Loucy (cell line): Measurements from ENCODE around the gene SCARF1.

Experiments
- EZH2phosphoT487 ChIP-seq: fragments of 200-600 bp; IDR thresholded peaks from 2 replicates; pipeline ENCODE4 v1.6.1; 2018; ENCODE audit warnings: antibody characterized with exemption, mild to moderate bottlenecking, moderate library complexity, borderline replicate concordance
- TF ChIP-seq, protein P1 (sequence below): fragments of 200-600 bp; sonication (generic); conservative IDR thresholded peaks from 2 replicates; pipeline ENCODE4 v1.5.1; 2014; ENCODE audit warnings: mild to moderate bottlenecking, antibody characterized with exemption, low read length

GRCh38 chr17:1616101-1616500, 29.4 kb downstream of the SCARF1 start:
- TF ChIP-seq, protein P1, sequence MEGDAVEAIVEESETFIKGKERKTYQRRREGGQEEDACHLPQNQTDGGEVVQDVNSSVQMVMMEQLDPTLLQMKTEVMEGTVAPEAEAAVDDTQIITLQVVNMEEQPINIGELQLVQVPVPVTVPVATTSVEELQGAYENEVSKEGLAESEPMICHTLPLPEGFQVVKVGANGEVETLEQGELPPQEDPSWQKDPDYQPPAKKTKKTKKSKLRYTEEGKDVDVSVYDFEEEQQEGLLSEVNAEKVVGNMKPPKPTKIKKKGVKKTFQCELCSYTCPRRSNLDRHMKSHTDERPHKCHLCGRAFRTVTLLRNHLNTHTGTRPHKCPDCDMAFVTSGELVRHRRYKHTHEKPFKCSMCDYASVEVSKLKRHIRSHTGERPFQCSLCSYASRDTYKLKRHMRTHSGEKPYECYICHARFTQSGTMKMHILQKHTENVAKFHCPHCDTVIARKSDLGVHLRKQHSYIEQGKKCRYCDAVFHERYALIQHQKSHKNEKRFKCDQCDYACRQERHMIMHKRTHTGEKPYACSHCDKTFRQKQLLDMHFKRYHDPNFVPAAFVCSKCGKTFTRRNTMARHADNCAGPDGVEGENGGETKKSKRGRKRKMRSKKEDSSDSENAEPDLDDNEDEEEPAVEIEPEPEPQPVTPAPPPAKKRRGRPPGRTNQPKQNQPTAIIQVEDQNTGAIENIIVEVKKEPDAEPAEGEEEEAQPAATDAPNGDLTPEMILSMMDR: no peak
- TF ChIP-seq EZH2phosphoT487: no peak
